Suppressor macrophage treated with lipopolysaccharide for 4 hours (primary cell): ENCODE data around the gene EIF4B.
A peak's percentile ranks its signal among the peaks of the same experiment; 100 is the strongest.

Experiments used
- DNase-seq: peaks from one replicate; pipeline ENCODE4 v3.0.0-alpha.2; 2020

The EIF4B gene

GRCh38 chr12:53060721-53061276 is 54.5 kb downstream of the EIF4B start:
- DNase-seq: no peak

DNA sequence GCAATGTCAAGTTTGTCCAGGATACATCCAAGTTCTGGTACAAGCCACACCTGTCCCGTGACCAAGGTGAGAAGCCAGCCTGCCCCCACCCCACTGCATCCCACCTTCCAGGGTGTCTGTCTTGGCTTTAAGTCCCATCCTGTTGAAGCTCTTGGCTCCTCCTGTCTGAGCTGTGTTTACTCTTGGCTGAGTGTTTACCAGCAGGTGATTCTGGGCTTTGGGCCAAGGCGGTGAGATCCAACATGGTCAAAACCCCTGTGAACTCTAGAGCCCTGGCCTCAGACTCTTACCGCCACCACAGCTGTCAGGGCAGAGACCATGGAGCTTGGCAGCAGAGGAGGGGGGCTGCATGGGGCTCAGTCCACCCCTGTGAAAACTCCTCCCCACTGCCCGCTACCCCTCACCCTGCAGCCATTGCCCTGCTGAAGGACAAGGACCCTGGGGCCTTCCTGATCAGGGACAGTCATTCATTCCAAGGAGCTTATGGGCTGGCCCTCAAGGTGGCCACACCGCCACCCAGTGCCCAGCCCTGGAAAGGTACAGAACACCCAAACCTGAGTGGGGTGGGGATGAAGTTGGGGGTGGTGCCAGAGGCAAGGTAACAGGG is 55.3 kb downstream of the EIF4B start:
- DNase-seq: no peak

DNA sequence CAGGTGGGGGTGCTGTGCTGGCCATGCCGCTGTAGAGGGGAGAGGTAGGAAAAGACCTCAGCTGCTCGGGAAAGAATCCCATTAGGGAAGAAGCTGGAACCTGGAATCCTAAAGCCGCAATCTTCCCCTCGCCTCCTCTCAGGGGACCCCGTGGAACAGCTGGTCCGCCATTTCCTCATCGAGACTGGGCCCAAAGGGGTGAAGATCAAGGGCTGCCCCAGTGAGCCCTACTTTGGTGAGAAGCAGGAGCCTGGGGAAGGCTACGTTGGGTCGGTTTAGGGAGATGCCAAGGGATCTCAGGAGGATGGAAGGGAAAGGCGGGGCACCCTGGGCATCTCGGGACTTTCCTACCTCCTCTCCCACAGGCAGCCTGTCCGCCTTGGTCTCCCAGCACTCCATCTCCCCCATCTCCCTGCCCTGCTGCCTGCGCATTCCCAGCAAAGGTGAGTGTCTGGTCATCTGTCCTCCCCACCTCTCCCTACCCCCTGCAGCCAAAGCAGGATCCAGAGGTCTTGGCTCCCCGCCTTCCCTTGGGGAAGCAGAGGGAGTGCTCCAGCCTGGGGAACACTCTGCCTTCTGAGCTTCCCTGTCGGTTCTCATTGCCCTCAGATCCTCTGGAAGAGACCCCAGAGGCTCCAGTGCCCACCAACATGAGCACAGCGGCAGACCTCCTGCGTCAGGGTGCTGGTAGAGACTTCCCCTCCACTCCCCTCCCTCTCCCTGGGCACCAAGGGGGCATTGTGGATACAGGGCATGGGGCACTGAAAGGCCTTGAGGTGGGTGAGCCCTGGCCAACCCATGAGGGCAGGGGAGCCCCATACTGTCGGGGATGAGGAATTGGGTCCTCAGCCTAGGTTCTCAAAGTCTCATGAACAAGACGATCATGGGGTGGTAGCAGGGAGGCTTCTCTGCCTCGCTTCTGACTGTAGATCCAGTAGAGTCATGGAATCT is 56.0 kb downstream of the EIF4B start:
- DNase-seq: no peak

- DNase-seq: no peak
These were observed 56.9 kb downstream of the EIF4B start for GRCh38 chr12:53062977-53063707.

- DNase-seq: no peak
These were observed 57.7 kb downstream of the EIF4B start for GRCh38 chr12:53063708-53064612.

- DNase-seq: no peak
These were observed 58.6 kb downstream of the EIF4B start for GRCh38 chr12:53064613-53065436.

- DNase-seq: no peak
These were observed 59.2 kb downstream of the EIF4B start for GRCh38 chr12:53065470-53065869.

- DNase-seq: peak; percentile 76
These were observed 60.0 kb downstream of the EIF4B start for GRCh38 chr12:53065975-53066931.

- DNase-seq: no peak
These were observed 61.1 kb downstream of the EIF4B start for GRCh38 chr12:53067074-53067992.

DNA sequence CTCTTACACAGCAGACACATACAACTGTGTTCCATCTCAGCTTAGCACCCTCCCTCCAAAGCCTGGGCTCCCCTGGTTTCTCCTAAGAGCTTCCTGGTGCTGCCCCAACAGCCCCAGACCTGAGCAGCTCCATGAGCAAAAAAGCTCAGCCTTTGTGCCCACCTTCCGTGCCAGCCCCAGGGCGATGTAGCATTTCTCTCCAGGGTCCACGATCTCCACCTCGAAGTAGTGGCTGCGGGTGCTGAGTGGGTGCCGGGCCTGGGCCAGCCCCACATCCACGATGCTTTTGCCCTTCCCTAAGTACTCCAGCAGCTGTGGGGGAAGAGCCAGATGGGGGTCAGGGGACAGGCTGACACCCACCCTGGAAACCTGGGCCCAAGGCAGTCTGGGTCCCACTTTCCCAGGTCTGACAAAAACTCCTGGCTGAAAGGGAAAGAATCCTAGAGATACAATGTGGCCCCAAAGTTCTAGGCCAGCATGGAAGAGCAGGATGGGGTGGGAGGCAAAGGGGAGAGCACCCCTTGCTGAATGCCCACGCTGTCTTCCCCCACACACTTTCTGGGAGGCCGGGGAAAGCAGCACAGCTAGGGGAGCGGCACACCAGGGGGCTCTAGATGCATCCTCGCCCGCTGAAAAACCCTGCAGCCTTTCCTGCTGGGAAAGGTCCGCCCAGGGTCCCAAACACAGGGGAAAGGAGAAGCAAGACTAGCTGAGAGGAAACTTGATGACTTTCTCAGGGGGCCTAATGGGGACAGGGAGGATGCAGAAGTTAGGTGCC is 61.9 kb downstream of the EIF4B start:
- DNase-seq: no peak

DNA sequence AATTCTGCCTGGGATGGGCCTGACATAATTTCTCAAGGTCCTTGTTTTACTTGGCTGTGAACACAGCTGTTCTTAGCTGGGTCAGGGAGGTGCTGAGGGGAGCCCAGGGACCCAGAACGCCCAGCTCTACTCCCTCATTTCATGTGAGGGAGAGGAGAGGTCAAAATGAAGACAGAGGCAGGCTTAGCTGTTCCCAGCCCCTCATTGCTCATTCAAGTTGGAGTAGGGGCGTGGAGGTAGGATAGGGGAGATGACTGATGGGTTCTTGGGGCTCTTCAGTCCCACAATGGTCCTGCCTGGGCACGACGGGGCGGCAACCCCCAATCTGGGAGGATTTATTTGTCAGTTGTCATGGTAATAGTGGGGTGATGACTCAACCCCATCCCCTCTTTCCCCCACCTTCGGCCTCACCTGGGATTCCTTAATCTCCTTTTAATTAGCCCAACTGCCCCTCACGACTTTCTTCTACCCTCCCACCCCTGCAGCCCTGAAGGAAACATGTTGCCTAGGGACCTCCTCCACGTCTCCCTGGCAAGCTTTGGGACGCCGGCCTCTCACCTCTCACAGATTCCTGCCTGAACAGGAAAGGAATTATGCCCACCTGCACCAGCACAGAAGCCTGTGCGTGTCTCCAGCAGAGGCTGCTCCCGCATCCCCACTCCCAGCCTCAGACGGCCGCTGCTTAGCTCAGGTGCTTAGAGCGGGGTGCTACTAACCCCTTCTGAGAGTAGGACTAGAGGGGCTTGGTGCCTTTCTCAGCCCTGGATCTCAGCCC is 62.7 kb downstream of the EIF4B start:
- DNase-seq: no peak

GRCh38 chr12:53069621-53070410 is 63.6 kb downstream of the EIF4B start:
- no peak for DNase-seq

- no peak for DNase-seq
These were observed 64.7 kb downstream of the EIF4B start for GRCh38 chr12:53070877-53071492.

DNA sequence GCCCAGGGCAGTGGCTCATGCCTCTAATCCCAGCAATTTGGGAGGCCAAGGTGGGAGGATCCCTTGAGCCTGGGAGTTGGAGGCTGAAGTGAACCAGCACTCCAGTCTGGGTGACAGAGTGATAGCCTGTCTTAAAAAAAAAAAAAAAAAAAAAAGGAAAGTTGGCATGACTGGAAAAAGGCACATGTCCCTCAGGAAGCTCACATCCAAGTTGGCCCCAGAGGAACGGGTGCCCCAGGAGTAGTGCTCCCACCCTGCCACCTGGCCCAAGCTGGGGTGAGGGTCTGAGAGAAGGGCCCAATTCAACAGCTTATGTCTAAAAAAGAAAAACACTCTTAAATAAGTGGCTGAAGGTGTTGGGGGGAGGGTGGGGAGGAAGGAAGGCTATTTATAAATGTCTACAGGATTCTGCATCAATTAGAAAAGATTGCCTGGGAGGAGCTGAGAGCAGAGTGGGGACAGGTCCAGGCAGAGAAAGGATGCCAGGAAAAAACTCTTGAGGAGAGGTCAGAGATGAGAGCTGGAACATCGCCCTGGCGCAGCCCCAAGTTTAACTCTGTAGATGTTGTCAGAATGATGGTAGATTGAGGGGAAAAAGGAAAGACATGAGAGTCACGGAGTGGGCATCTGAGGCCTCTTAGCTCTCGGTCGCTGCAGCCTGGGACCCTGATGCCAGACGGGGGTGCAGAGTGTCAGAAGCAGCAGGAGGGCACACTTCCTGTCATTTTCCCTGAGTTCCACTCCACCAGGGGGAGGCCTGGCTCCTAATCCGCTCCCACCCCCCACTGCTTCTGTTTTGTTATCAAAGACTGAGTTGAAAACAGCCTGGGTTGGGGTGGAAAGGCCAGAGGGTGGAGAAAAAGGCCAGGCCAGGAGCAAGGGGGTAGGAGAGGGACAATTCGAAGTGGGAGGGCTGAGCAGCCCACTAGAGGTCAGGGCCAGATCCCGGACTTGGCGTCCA is 65.6 kb downstream of the EIF4B start:
- no peak for DNase-seq

DNA sequence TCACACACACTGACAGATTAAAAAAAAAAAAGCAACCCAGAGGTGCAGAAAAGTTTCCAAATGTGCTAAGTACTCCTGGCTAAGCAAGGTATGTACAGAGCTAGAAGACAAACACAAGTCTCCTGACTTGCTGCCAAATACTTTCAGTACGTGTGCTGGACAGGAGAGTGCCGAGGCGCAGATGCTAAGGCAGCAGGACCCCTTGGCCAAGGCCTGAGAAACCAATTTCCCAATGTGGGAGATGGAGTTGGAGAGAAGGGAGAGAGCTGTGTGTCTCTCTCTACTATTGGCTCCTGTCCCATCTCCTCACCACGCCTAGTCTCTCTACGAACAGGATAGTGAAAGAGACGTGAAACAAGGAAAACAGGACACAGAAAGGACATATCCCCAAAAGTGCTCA is 67.6 kb downstream of the EIF4B start:
- DNase-seq: no peak
